GM12873 (cell line): ENCODE measurements around the gene HAUS5.

ENCODE experiments used
- TF ChIP-seq, protein P1 (sequence below): IDR thresholded peaks from 2 replicates; pipeline ENCODE4 v1.5.1; 2012; ENCODE audit warnings: low read depth, mild to moderate bottlenecking, moderate library complexity, low read length, control low read depth; ENCODE audit not compliant: insufficient read depth; ENCODE audit errors: missing control alignments

The HAUS5 gene

DNA sequence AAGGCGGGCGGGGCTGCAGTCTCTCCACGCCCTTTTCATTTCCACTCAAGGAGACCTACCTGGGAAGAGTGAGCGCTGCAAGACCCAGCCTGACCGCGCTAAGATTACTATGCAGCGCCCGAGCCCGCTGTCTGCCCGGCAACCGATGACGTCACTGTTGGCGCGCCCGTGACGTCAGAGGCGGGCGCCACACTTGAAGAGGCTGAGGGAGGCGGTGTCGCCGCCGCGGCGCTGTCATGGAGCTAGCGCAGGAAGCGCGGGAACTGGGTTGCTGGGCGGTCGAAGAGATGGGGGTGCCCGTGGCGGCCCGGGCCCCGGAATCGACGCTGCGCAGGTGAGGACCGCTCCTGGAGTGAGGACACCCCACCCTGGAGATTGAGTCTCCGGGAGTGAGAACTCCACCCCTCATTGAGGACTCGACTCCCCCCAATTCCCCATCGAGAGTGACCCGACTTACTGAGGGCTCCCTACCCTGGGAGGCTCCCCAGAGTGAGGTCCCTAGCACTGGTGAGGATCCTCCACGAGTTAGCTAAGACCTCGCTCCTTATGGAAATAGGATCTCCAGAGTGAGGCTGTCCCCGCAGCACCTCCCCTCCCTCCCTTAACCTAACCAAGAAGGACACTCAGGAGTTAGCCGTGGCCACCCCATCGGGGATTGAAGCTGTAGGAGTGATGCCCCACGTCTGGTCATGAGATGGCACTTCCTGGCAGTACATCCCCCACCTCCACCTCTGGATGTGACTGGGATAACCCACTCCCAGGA, at the start of gene HAUS5:
TSS of gene HAUS5 (plus strand) at position 177 of the 763 bp plus-strand sequence. CDS start at position 237, 60 bp downstream.
- TF ChIP-seq, protein P1, sequence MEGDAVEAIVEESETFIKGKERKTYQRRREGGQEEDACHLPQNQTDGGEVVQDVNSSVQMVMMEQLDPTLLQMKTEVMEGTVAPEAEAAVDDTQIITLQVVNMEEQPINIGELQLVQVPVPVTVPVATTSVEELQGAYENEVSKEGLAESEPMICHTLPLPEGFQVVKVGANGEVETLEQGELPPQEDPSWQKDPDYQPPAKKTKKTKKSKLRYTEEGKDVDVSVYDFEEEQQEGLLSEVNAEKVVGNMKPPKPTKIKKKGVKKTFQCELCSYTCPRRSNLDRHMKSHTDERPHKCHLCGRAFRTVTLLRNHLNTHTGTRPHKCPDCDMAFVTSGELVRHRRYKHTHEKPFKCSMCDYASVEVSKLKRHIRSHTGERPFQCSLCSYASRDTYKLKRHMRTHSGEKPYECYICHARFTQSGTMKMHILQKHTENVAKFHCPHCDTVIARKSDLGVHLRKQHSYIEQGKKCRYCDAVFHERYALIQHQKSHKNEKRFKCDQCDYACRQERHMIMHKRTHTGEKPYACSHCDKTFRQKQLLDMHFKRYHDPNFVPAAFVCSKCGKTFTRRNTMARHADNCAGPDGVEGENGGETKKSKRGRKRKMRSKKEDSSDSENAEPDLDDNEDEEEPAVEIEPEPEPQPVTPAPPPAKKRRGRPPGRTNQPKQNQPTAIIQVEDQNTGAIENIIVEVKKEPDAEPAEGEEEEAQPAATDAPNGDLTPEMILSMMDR: no peak

DNA sequence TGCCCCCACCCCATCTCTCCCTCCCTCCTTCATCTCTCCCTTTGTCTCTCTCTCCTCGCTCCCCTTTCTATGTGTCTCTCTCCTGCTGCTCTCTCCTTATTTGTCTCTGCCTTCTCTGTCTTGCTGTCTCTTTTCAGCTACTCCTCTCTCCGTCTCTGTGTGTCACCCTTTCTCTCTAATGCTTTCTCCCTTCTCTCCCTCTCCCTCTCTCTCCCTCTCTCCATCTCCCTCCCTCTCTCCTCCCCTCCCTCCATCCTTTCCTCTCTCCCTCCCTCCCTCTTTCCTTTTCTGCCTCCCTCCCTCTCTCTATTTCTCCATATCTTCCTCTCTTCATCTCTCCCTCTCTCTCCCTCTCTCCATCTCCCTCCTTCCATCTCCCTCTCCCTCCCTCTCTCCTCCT, 49.8 kb upstream of the HAUS5 start:
- TF ChIP-seq, protein P1: no peak

GRCh38 chr19:35563207-35563829, 49.2 kb upstream of the HAUS5 start, which contains the start of gene ATP4A:
Gene ATP4A, minus strand, starts transcription at chr19:35563658. Its CDS starts 29 bp downstream, at chr19:35563629.
- TF ChIP-seq, protein P1: no peak

GRCh38 chr19:35565016-35565856, 47.3 kb upstream of the HAUS5 start:
- TF ChIP-seq, protein P1: no peak

- TF ChIP-seq, protein P1: no peak
Observed at GRCh38 chr19:35566738-35567137, 45.8 kb upstream of the HAUS5 start.

DNA sequence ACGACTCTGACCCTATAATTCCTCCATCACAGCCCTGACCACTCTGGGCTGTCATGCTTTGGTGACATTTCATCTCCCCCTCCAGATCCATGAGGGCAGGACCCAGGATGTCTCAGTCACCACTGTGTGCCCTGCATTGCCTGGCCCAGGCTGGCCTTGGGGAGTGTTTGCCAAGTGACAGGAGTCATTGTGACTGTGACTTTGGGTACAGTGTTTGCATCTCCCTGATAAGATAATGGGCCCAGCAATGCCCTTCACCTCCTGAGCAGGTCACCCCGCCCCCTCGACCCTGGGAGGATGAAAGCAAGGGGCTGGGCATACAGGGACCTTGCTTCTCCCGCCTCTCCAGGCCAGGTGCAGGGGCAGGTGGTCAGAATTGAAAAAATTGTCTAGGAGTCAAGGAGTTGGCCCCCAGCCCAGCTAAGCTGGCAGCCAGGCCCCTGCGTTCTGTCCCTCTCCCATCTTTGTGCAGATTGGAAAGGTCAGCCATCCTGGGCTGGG, 43.2 kb upstream of the HAUS5 start:
- TF ChIP-seq, protein P1: no peak

GRCh38 chr19:35571406-35571965, 41.0 kb upstream of the HAUS5 start:
- TF ChIP-seq, protein P1: no peak
